C4-2B (cell line): ENCODE results near the gene STEAP4.

Experiments
- CTCF ChIP-seq: fragments of 450-650 bp; conservative IDR thresholded peaks from 2 replicates; pipeline ENCODE4 v1.5.1; 2017; ENCODE audit warnings: mild to moderate bottlenecking
- ZFX ChIP-seq: fragments of 450-650 bp; IDR thresholded peaks from 2 replicates; pipeline ENCODE4 v1.6.1; 2017

GRCh38 chr7:88253640-88254039, 53.1 kb downstream of the STEAP4 start:
- TF ChIP-seq CTCF (no peak), ZFX (no peak)
